Measurements from ENCODE around the gene APBB1. TPM values are rescaled to one million over a fixed set of nuclear protein-coding genes. Genes with fewer than 3 reads are reported as not detected.

Gene APBB1
- total and polyA plus RNA-seq, 9 of the 15 experiments (the other 6 are each of a cell fraction or from before 2014, with no cell fraction given) = 0.04 to 0.73 (median 0.40) TPM

DNA sequence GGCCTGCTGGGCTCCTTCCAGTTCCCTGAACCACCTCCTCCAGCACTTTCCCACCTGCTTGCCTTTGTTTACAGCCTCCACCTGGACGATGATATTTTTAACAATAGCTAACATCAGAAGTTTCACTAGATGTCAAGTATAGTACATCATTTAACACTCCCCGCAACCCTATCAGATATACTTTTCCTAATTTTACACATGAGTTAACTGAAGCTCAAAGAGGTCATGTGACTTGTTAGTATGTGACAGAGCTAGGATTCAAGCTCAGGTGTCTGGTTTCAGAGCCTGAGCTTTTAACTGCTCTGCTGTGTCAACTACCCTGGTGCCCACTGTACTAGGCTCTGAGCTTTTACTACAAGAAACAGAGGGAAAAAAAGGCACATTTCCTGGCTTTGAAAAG is 36.2 kb upstream of the APBB1 start:
- Histone ChIP-seq H3K4me3 (no peak overlapping the region), H3K27ac (ENCODE audit: extremely low read depth, low read depth, low read length) (no peak overlapping the region), H3K4me1 (replicated peaks in 1 of 2; ENCODE audit: control insufficient read depth in 2 of 2, insufficient read depth in 2 of 2, low read length in 2 of 2) (no peaks in the 10 kb centered on the region), H3K9me3 (replicated peaks; ENCODE audit: control insufficient read depth, insufficient read depth, low read depth, low read length) (no peaks in the 10 kb centered on the region), H4K20me1 (replicated peaks; ENCODE audit: control insufficient read depth, insufficient read depth, low read length) (no peaks in the 10 kb centered on the region; the same call in 1 of the 2 replicates), H3K4me2 (ENCODE audit: insufficient read depth, low read length) (no peak overlapping the region), H3K79me2 (ENCODE audit: control insufficient read depth, insufficient read depth, low read length) (no peaks in the 10 kb centered on the region), H3K36me3 (ENCODE audit: control insufficient read depth, insufficient read depth, low read length) (no peaks in the 10 kb centered on the region; the same call in 2 of the 3 replicates), H2AFZ (ENCODE audit: low read depth, low read length) (no peak overlapping the region), H3K27me3 (ENCODE audit: control insufficient read depth in 2 of 2, insufficient read depth in 2 of 2, low read length in 2 of 2) (no peaks in the 10 kb centered on the region), H3K9me1 (ENCODE audit: control insufficient read depth, insufficient read depth, low read length) (no peaks in the 10 kb centered on the region), H3K9ac (ENCODE audit: insufficient read depth in 1 of 2, low read depth in 2 of 2, low read length in 2 of 2) (no peak overlapping the region)
- FAIRE-seq (no peak), ATAC-seq (no peak), DNase-seq (ENCODE audit: extremely low read depth in 1 of 4, low spot score in 3 of 4) (no peak)
- intact Hi-C loops (cut with micrococcal nuclease) (no loop called here), in situ Hi-C loops (cut with MboI) (no loop called here)
- WGBS (ENCODE audit: insufficient coverage, low coverage, missing lambda C conversion rate) = 57% methylated on average over 2 of the region's 2 CpGs
- CTCF ChIA-PET (ENCODE audit: low intra/inter-chr PET ratio) = no interaction called here
- no TSS peak for BruUV-seq (replicated peaks)
- peak; percentile 42; the same call in 1 of the 2 replicates for TF ChIP-seq TOE1 (IDR thresholded peaks at IDR 0.05; ENCODE audit: borderline replicate concordance)
- no peak for TF ChIP-seq TOE1 (CRISPR knock-in tag; IDR thresholded peaks at IDR 0.05; ENCODE audit: borderline replicate concordance, low read depth)
- TF ChIP-seq, protein P1, sequence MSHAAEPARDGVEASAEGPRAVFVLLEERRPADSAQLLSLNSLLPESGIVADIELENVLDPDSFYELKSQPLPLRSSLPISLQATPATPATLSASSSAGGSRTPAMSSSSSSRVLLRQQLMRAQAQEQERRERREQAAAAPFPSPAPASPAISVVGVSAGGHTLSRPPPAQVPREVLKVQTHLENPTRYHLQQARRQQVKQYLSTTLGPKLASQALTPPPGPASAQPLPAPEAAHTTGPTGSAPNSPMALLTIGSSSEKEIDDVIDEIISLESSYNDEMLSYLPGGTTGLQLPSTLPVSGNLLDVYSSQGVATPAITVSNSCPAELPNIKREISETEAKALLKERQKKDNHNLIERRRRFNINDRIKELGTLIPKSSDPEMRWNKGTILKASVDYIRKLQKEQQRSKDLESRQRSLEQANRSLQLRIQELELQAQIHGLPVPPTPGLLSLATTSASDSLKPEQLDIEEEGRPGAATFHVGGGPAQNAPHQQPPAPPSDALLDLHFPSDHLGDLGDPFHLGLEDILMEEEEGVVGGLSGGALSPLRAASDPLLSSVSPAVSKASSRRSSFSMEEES (CRISPR knock-in tag; IDR thresholded peaks at IDR 0.05) = peak; percentile 92
- no peak for TF ChIP-seq ZNF384 (IDR thresholded peaks at IDR 0.05; ENCODE audit: low read depth, low read length)
- peak; percentile 57 for TF ChIP-seq RAD51 (IDR thresholded peaks at IDR 0.05; ENCODE audit: borderline replicate concordance, low read depth)
- POLR2A ChIA-PET = interaction anchor here (0.6 to 1.3 kb wide), 3 partner anchors 12 to 53 kb away, joined by 3 to 11 read pairs (median 4); no protein-coding TSS in a partner anchor

Measured in K562 (cell line).